HCT116 (cell line): ENCODE results near the gene ESR1. TPM values are rescaled to one million over a fixed set of nuclear protein-coding genes. Genes with fewer than 3 reads are reported as not detected.

Experiments
- ATAC-seq: fragments of 200-7000 bp; cut with Tn5 transposase; 2 replicates; pipeline ENCODE4 v1.9.1; 2020; ENCODE audit warnings: mild to moderate bottlenecking, moderate library complexity
- BruUV-seq: library from RNA; stranded (reverse); fragments of 400-500 nt; replicated peaks from 2 replicates; lab custom pipeline; 2021; lab: Mats Ljungman, UMichigan
- CTCF ChIA-PET: fragments of 300-600 bp; sonication (Branson Sonifier 250); formaldehyde crosslinking; loops from one replicate; lab custom pipeline; 2021; ENCODE audit warnings: antibody characterized with exemption; lab: Charles Lee
- POLR2A ChIA-PET: fragments of 300-600, 350-600 bp; sonication (Branson Sonifier 250); formaldehyde crosslinking; loops from one replicate; lab custom pipeline; 2021; ENCODE audit warnings: antibody characterized with exemption; lab: Charles Lee
- RAD21 ChIA-PET, 2 experiments: fragments of 300-600 bp; sonication (Branson Sonifier 250); formaldehyde crosslinking; loops; one replicate each; lab custom pipeline; 2023; ENCODE audit warnings: low total read pairs in 2 of 2; ENCODE audit not compliant: uncharacterized antibody in 2 of 2, unreplicated experiment in 2 of 2, low non-redundant PET in 1 of 2; lab: Charles Lee
- DNase-seq: peaks from one replicate; pipeline ENCODE4 v3.0.0-alpha.2; 2010; ENCODE audit warnings: low read depth, low spot score
- H2AFZ ChIP-seq: fragments of 200-600 bp; shearing (Covaris generic), sonication (generic); 2 replicates; pipeline ENCODE4 v1.6.1; 2017; ENCODE audit warnings: low read depth, mixed run types, mixed read lengths, antibody characterized with exemption, low read length; ENCODE audit not compliant: poor library complexity, severe bottlenecking
- H3K27ac ChIP-seq: 2 replicates; pipeline ENCODE4 v1.5.1; 2012; ENCODE audit warnings: low read depth, low read length
- H3K27me3 ChIP-seq: fragments of 200-600 bp; sonication (generic); 2 replicates; pipeline ENCODE4 v1.6.1; 2016; ENCODE audit warnings: mixed run types, low read length, mixed read lengths; ENCODE audit not compliant: insufficient read depth
- H3K36me3 ChIP-seq, 2 experiments: fragments of 200-500 bp in 1 of 2; fragments of 200-600 bp in 1 of 2; sonication (Bioruptor generic) in 1 of 2; sonication (generic) in 1 of 2; 2 replicates each; pipeline versions ENCODE4 v1.5.1 to v1.6.1; 2014 to 2016; ENCODE audit warnings: low read length in 2 of 2, inconsistent platforms in 1 of 2, mixed read lengths in 1 of 2, mixed run types in 1 of 2; ENCODE audit not compliant: insufficient read depth in 2 of 2, control insufficient read depth in 1 of 2
- H3K4me1 ChIP-seq, 2 experiments: fragments of 200-600 bp in 1 of 2; sonication (generic) in 1 of 2; 2 replicates each; pipeline versions ENCODE4 v1.5.1 to v1.6.1; 2012 to 2017; ENCODE audit warnings: low read length in 2 of 2, inconsistent platforms in 1 of 2, mild to moderate bottlenecking in 1 of 2, mixed read lengths in 1 of 2, mixed run types in 1 of 2, moderate library complexity in 1 of 2; ENCODE audit not compliant: insufficient read depth in 2 of 2, control insufficient read depth in 1 of 2
- H3K4me2 ChIP-seq: fragments of 200-600 bp; sonication (generic); 2 replicates; pipeline ENCODE4 v1.6.1; 2017; ENCODE audit warnings: mixed run types, low read length, mixed read lengths
- H3K4me3 ChIP-seq, 2 experiments: fragments of 200-600 bp in 1 of 2; sonication (generic) in 1 of 2; replicated peaks in 1 of 2; 2 replicates each; pipeline ENCODE4 v1.5.1; 2011 to 2016; ENCODE audit warnings: low read length in 2 of 2, control low read depth in 1 of 2, low read depth in 1 of 2, mild to moderate bottlenecking in 1 of 2, mixed read lengths in 1 of 2, mixed run types in 1 of 2
- H3K79me2 ChIP-seq: fragments of 200-600 bp; sonication (generic); 2 replicates; pipeline ENCODE4 v1.6.1; 2017; ENCODE audit warnings: mild to moderate bottlenecking, mixed run types, low read length, moderate library complexity, mixed read lengths; ENCODE audit not compliant: insufficient read depth
- H3K9ac ChIP-seq: fragments of 200-600 bp; sonication (generic); 2 replicates; pipeline ENCODE4 v1.6.1; 2016; ENCODE audit warnings: low read length, mixed read lengths
- H3K9me2 ChIP-seq: fragments of 200-600 bp; sonication (generic), shearing (Covaris generic); 2 replicates; pipeline ENCODE4 v1.6.1; 2017; ENCODE audit warnings: mixed run types, mild to moderate bottlenecking, moderate library complexity; ENCODE audit not compliant: insufficient read depth
- H3K9me3 ChIP-seq, 2 experiments: fragments of 200-500 bp in 1 of 2; fragments of 200-600 bp in 1 of 2; sonication (Bioruptor generic) in 1 of 2; sonication (generic) in 1 of 2; 2 replicates each; pipeline ENCODE4 v1.6.1; 2014 to 2017; ENCODE audit warnings: low read length in 2 of 2, mixed read lengths in 2 of 2, inconsistent platforms in 1 of 2, low read depth in 1 of 2, mild to moderate bottlenecking in 1 of 2, mixed run types in 1 of 2, moderate library complexity in 1 of 2; ENCODE audit not compliant: control insufficient read depth in 1 of 2, insufficient read depth in 1 of 2
- H4K20me1 ChIP-seq: fragments of 200-600 bp; sonication (generic), shearing (Covaris generic); 2 replicates; pipeline ENCODE4 v1.6.1; 2017; ENCODE audit warnings: mixed run types, mild to moderate bottlenecking, moderate library complexity; ENCODE audit not compliant: insufficient read depth
- ATF3 ChIP-seq: IDR thresholded peaks from 2 replicates; pipeline ENCODE4 v1.6.1; 2012
- CBX3 ChIP-seq: IDR thresholded peaks from 2 replicates; pipeline ENCODE4 v1.6.1; 2012; ENCODE audit warnings: low read depth
- CEBPB ChIP-seq: IDR thresholded peaks from 2 replicates; pipeline ENCODE4 v1.6.1; 2012; ENCODE audit warnings: low read depth
- CTCF ChIP-seq, 3 experiments: fragments of 200-600 bp in 1 of 3; sonication (generic) in 1 of 3; IDR thresholded peaks in 2 of 3; conservative IDR thresholded peaks in 1 of 3; 2 replicates each; pipeline ENCODE4 v1.5.1; 2012 to 2017; ENCODE audit warnings: low read depth in 2 of 3, low read length in 2 of 3, antibody characterized with exemption in 1 of 3, borderline replicate concordance in 1 of 3, control low read depth in 1 of 3, mild to moderate bottlenecking in 1 of 3, mixed read lengths in 1 of 3, mixed run types in 1 of 3, moderate library complexity in 1 of 3; ENCODE audit not compliant: insufficient read depth in 1 of 3
- EGR1 ChIP-seq: IDR thresholded peaks from 2 replicates; pipeline ENCODE4 v1.6.1; 2012; ENCODE audit warnings: low read depth
- ELF1 ChIP-seq: IDR thresholded peaks from 2 replicates; pipeline ENCODE4 v1.6.1; 2012; ENCODE audit warnings: low read depth, borderline replicate concordance
- EZH2 ChIP-seq: fragments of 200-600 bp; sonication (generic); IDR thresholded peaks from 2 replicates; pipeline ENCODE4 v1.6.1; 2017; ENCODE audit warnings: antibody characterized with exemption, mixed run types
- EZH2phosphoT487 ChIP-seq: fragments of 200-600 bp; IDR thresholded peaks from 2 replicates; pipeline ENCODE4 v1.6.1; 2018; ENCODE audit warnings: antibody characterized with exemption, borderline replicate concordance
- MAX ChIP-seq: IDR thresholded peaks from 2 replicates; pipeline ENCODE4 v1.6.1; 2012
- POLR2AphosphoS5 ChIP-seq: IDR thresholded peaks from 2 replicates; pipeline ENCODE4 v1.6.1; 2011; ENCODE audit warnings: mild to moderate bottlenecking, low read depth, low read length, moderate library complexity
- RAD21 ChIP-seq: IDR thresholded peaks from 2 replicates; pipeline ENCODE4 v1.6.1; 2012; ENCODE audit warnings: low read depth, mild to moderate bottlenecking
- SIN3A ChIP-seq: IDR thresholded peaks from 2 replicates; pipeline ENCODE4 v1.6.1; 2012; ENCODE audit warnings: low read depth
- SP1 ChIP-seq: IDR thresholded peaks from 2 replicates; pipeline ENCODE4 v1.6.1; 2012; ENCODE audit warnings: low read depth
- TCF7L2 ChIP-seq: IDR thresholded peaks from 2 replicates; pipeline ENCODE4 v1.7.0; 2011; ENCODE audit warnings: borderline replicate concordance, inconsistent platforms; ENCODE audit not compliant: insufficient read depth, insufficient read length; ENCODE audit errors: extremely low read depth
- YY1 ChIP-seq: IDR thresholded peaks from 2 replicates; pipeline ENCODE4 v1.6.1; 2011; ENCODE audit warnings: low read length, low read depth, moderate library complexity, mild to moderate bottlenecking; ENCODE audit not compliant: insufficient replicate concordance; ENCODE audit errors: extremely low read depth
- ZBTB33 ChIP-seq: IDR thresholded peaks from 2 replicates; pipeline ENCODE4 v1.6.1; 2011; ENCODE audit warnings: mild to moderate bottlenecking, low read length, moderate library complexity; ENCODE audit not compliant: insufficient replicate concordance; ENCODE audit errors: extremely low read depth
- intact Hi-C: fragments of 100-400 bp; cut with micrococcal nuclease; formaldehyde crosslinking; loops from 2 replicates; pipeline ENCODE4 v1.10.0; 2022
- total RNA-seq: library from RNA; stranded (reverse); gene quantifications from one replicate; pipeline ENCODE4 v1.2.1, GENCODE V29; 2021; ENCODE audit not compliant: unreplicated experiment

ESR1 gene
- total RNA-seq, 1 experiment from 2014 or later: 0.17 TPM

- intact Hi-C loops: no loop called here
- no peak overlapping the region for H3K27ac ChIP-seq
- CTCF ChIA-PET: no interaction called here
- H3K27me3 ChIP-seq: no peaks in the 10 kb centered on the region
- ATAC-seq (no peak), DNase-seq (no peak)
- POLR2A ChIA-PET: no interaction called here
- no peaks in the 10 kb centered on the region for H3K9me3 ChIP-seq
- no peak overlapping the region for H3K4me2 ChIP-seq
- H4K20me1 ChIP-seq: no peaks in the 10 kb centered on the region
- 0 out of 4 replicates have a peak, but pooled peaks cover 0 to 4% of the 10 kb centered on the region in 2 experiments for H3K4me1 ChIP-seq
- TF ChIP-seq YY1 (no peak), SP1 (no peak), RAD21 (no peak), CEBPB (no peak)
- no peak overlapping the region for H2AFZ ChIP-seq
- no peak overlapping the region for H3K9ac ChIP-seq
- RAD21 ChIA-PET: no interaction called here
- no peaks in the 10 kb centered on the region for H3K79me2 ChIP-seq
- no peaks in the 10 kb centered on the region for H3K36me3 ChIP-seq
- no TSS peak for BruUV-seq
- no peak overlapping the region for H3K4me3 ChIP-seq
- no peaks in the 10 kb centered on the region for H3K9me2 ChIP-seq
These were observed 193.9 kb downstream of the ESR1 start for GRCh38 chr6:152001408-152001807.

- H3K4me2 ChIP-seq: no peak overlapping the region
- no peak overlapping the region for H3K4me3 ChIP-seq
- H3K79me2 ChIP-seq: no peaks in the 10 kb centered on the region
- ChIA-PET RAD21 (no interaction called here), CTCF (no interaction called here), POLR2A (no interaction called here)
- no peaks in the 10 kb centered on the region for H3K27me3 ChIP-seq
- H3K9me2 ChIP-seq: no peaks in the 10 kb centered on the region
- ATAC-seq (no peak), DNase-seq (no peak)
- no peaks in the 10 kb centered on the region for H3K36me3 ChIP-seq
- intact Hi-C loops: no loop called here
- no peak overlapping the region for H3K27ac ChIP-seq
- H4K20me1 ChIP-seq: no peaks in the 10 kb centered on the region
- H3K4me1 ChIP-seq: 0 out of 4 replicates have a peak, but pooled peaks cover 0 to 4% of the 10 kb centered on the region in 2 experiments
- no TSS peak for BruUV-seq
- H3K9ac ChIP-seq: no peak overlapping the region
- H3K9me3 ChIP-seq: no peaks in the 10 kb centered on the region
- no peak overlapping the region for H2AFZ ChIP-seq
- no peak for TF ChIP-seq EZH2
- TF ChIP-seq ELF1: no peak
- TF ChIP-seq SIN3A: no peak
- no peak for TF ChIP-seq POLR2AphosphoS5
- no peak for TF ChIP-seq ATF3
- no peak for TF ChIP-seq CTCF (IDR thresholded peaks at IDR 0.05 in 2 of 3, conservative IDR thresholded peaks at IDR 0.05 in 1 of 3; ENCODE audit: borderline replicate concordance in 1 of 3, insufficient read depth in 1 of 3, low read depth in 2 of 3, low read length in 2 of 3)
- TF ChIP-seq ZBTB33: no peak
- no peak for TF ChIP-seq EGR1
- no peak for TF ChIP-seq SP1
- TF ChIP-seq MAX: no peak
- no peak for TF ChIP-seq TCF7L2
- TF ChIP-seq EZH2phosphoT487: no peak
- no peak for TF ChIP-seq CBX3
- no peak for TF ChIP-seq CEBPB
These were observed 194.8 kb downstream of the ESR1 start for GRCh38 chr6:152002306-152002705.
